Common myeloid progenitor, CD34-positive (primary cell): ENCODE measurements around the gene RBM4.

Source experiments
- CTCF ChIA-PET: fragments of 350-600 bp; sonication (Branson Sonifier 250); formaldehyde crosslinking; loops from one replicate; lab custom pipeline; 2021; ENCODE audit warnings: antibody characterized with exemption; lab: Charles Lee
- POLR2A ChIA-PET: fragments of 350-600 bp; sonication (Branson Sonifier 250); formaldehyde crosslinking; loops from one replicate; lab custom pipeline; 2021; ENCODE audit warnings: antibody characterized with exemption; lab: Charles Lee
- DNase-seq, 3 donors: peaks; one replicate each; pipeline versions ENCODE4 v3.0.0 to v3.0.0-alpha.2; 2013
- H3K27ac ChIP-seq, 2 experiments: 1 replicate in 1 of 2; 2 replicates in 1 of 2; pipeline ENCODE4 v1.7.0; 2013; ENCODE audit warnings: inconsistent platforms in 2 of 2, low read length in 2 of 2, mild to moderate bottlenecking in 2 of 2, low read depth in 1 of 2, moderate library complexity in 1 of 2; ENCODE audit not compliant: severe bottlenecking in 2 of 2, insufficient read depth in 1 of 2, poor library complexity in 1 of 2
- H3K27me3 ChIP-seq, 5 experiments: replicated peaks in 2 of 5; 1 replicate in 3 of 5; 2 replicates in 2 of 5; pipeline versions ENCODE4 v1.6.1 to v1.7.0; 2013; ENCODE audit warnings: low read length in 4 of 5, mild to moderate bottlenecking in 2 of 5, moderate library complexity in 2 of 5, inconsistent platforms in 1 of 5; ENCODE audit not compliant: insufficient read depth in 5 of 5, control insufficient read depth in 4 of 5
- H3K36me3 ChIP-seq, 4 experiments: 1 replicate in 2 of 4; 2 replicates in 2 of 4; pipeline versions ENCODE4 v1.6.1 to v1.7.0; 2013; ENCODE audit warnings: low read length in 3 of 4, control low read depth in 1 of 4, mild to moderate bottlenecking in 1 of 4; ENCODE audit not compliant: control insufficient read depth in 4 of 4, insufficient read depth in 4 of 4
- H3K4me1 ChIP-seq, 4 experiments: 1 replicate in 3 of 4; 2 replicates in 1 of 4; pipeline versions ENCODE4 v1.6.1 to v1.7.1; 2013; ENCODE audit warnings: low read length in 3 of 4, mild to moderate bottlenecking in 3 of 4, control low read depth in 1 of 4, inconsistent platforms in 1 of 4, moderate library complexity in 1 of 4; ENCODE audit not compliant: control insufficient read depth in 4 of 4, insufficient read depth in 4 of 4; ENCODE audit errors: control extremely low read depth in 1 of 4
- H3K4me3 ChIP-seq, 7 experiments: 1 replicate in 4 of 7; 2 replicates in 3 of 7; pipeline versions ENCODE4 v1.5.1 to v1.7.0; 2013; ENCODE audit warnings: mild to moderate bottlenecking in 7 of 7, low read length in 6 of 7, moderate library complexity in 6 of 7, inconsistent platforms in 2 of 7, low read depth in 2 of 7, control low read depth in 1 of 7; ENCODE audit not compliant: insufficient read depth in 4 of 7, control insufficient read depth in 1 of 7; ENCODE audit errors: extremely low read depth in 1 of 7
- H3K9me3 ChIP-seq, 5 experiments: 1 replicate in 4 of 5; 2 replicates in 1 of 5; pipeline versions ENCODE4 v1.6.1 to v1.7.1; 2013; ENCODE audit warnings: low read length in 4 of 5, mild to moderate bottlenecking in 2 of 5, inconsistent platforms in 1 of 5, low read depth in 1 of 5, moderate library complexity in 1 of 5; ENCODE audit not compliant: control insufficient read depth in 4 of 5, insufficient read depth in 2 of 5; ENCODE audit errors: control extremely low read depth in 1 of 5
- WGBS: methylation state at CpG from one replicate; pipeline ENCODE4 v1.1.5; 2013; ENCODE audit not compliant: insufficient coverage; 5-methylcytosine and 5-hydroxymethylcytosine counted together

Gene RBM4

GRCh38 chr11:66689661-66690590 is 51.4 kb downstream of the RBM4 start:
- Histone ChIP-seq H3K27me3 (no peaks in the 10 kb centered on the region), H3K27ac (no peak overlapping the region), H3K9me3 (no peaks in the 10 kb centered on the region), H3K36me3 (no peaks in the 10 kb centered on the region), H3K4me1 (peaks cover 0 to 3% (median 2%) of the 10 kb centered on the region in 4 experiments), H3K4me3 (no peak overlapping the region)
- DNase-seq: no peak
- POLR2A ChIA-PET: no interaction called here
- 95% methylated on average over 23 of the region's 32 CpGs for WGBS
- CTCF ChIA-PET: interaction anchor here (15.6 kb wide), 1 partner anchor 147 kb away, joined by 152 read pairs; no protein-coding TSS in a partner anchor

DNA sequence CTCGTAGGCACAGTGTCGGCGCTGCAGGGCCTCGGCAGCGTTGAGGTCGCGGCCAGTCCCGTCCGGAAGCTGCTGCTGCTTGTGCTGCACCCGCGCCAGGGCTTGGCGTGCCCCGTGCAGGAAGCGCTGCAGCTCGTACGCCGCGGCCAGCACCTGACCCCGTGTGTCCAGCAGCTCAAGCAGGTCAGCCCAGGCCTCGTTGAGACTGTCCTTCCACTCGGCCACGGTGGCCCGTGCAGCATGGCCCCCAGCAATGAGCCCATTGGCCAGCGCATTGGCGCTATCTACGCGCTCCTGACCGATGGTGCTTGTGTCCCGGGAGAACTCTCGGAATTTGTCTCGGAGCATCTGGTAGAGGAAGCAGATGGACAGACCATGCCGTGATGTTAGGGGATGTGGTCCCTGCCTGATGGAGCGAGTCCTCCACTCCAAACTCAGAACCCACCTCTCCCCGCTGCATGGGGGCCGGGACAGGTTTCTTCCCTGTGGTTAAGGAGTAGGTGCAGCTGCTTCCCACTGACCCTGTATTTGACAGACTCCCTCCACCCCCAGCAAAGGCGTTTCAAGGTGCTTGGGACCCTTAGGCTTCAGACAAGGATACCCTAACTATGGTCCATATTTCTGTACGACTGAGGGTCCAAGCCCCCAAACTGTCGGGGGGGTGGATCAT is 52.9 kb downstream of the RBM4 start:
- H3K27me3 ChIP-seq: no peaks in the 10 kb centered on the region
- no peak overlapping the region for H3K27ac ChIP-seq
- no peak for DNase-seq
- ChIA-PET CTCF (interaction anchor here (0.7 to 15.6 kb wide), 3 partner anchors 10 to 298 kb away, joined by 3 to 152 read pairs (median 5); no protein-coding TSS in a partner anchor), POLR2A (no interaction called here)
- peaks cover 0 to 4% (median 2%) of the 10 kb centered on the region in 4 experiments for H3K4me1 ChIP-seq
- no peaks in the 10 kb centered on the region for H3K9me3 ChIP-seq
- 95% methylated on average over 30 of the region's 38 CpGs for WGBS
- no peak overlapping the region for H3K4me3 ChIP-seq
- H3K36me3 ChIP-seq: no peaks in the 10 kb centered on the region

DNA sequence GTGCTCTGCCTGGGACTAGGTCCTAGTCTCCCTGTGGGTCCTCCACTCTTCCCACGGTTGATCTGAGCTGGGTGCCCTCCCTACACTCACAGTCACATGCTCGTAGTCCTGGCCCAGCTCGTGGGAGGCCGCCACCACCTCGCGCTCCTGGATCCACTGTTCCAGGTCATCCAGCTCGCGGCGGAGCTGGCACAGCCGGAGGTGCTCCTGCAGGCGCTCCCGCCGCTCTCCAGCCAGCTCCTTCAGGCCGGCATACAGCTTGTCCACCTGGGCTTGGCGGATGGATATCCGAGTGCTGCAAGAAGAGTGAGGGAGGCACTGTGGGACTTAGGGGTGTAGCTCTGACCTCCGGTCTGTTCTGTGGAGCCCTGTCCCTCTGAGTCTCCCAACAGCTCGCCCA is 53.9 kb downstream of the RBM4 start:
- POLR2A ChIA-PET: interaction anchor here (0.5 kb wide), 1 partner anchor 34 kb away, joined by 3 read pairs; no protein-coding TSS in a partner anchor
- Histone ChIP-seq H3K4me1 (peaks cover 0 to 4% (median 2%) of the 10 kb centered on the region in 4 experiments), H3K4me3 (no peak overlapping the region), H3K27ac (no peak overlapping the region), H3K9me3 (no peaks in the 10 kb centered on the region), H3K36me3 (no peaks in the 10 kb centered on the region), H3K27me3 (no peaks in the 10 kb centered on the region)
- 97% methylated on average over 18 of the region's 18 CpGs for WGBS
- CTCF ChIA-PET: interaction anchor here (1.0 to 15.6 kb wide), 6 partner anchors 8 to 191 kb away, joined by 3 to 152 read pairs (median 4); no protein-coding TSS in a partner anchor
- no peak for DNase-seq

DNA sequence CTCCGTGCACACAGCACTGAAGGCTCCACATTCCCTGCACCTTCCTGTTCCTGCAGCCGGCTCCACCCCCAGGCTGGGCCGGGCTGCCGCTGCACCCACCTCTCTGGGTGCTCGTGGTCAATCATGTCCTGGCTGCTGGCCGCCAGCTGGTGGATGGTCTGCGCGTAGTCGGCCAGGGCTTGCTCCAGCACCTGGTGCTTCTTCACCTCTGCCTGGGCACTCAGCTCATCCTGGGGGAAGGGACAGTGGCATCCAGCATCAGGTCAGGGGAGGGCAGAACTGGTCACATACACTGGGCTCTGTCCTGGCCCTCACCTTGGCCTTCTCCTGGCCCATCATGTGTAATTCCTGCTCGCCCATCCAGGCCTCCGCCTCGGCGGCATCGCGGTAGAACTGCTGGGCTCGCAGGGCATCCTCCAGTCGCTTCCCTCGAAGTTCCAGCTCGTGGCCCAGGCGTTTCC is 54.4 kb downstream of the RBM4 start:
- DNase-seq: no peak
- Histone ChIP-seq H3K36me3 (no peaks in the 10 kb centered on the region), H3K4me3 (no peak overlapping the region), H3K27ac (no peak overlapping the region), H3K4me1 (peaks cover 0 to 4% (median 2%) of the 10 kb centered on the region in 4 experiments), H3K9me3 (no peaks in the 10 kb centered on the region), H3K27me3 (no peaks in the 10 kb centered on the region)
- 94% methylated on average over 15 of the region's 20 CpGs for WGBS
- CTCF ChIA-PET: interaction anchor here (1.0 to 15.6 kb wide), 8 partner anchors 9 to 283 kb away, joined by 3 to 152 read pairs (median 4); no protein-coding TSS in a partner anchor
- POLR2A ChIA-PET: interaction anchor here (0.5 kb wide), 1 partner anchor 34 kb away, joined by 3 read pairs; no protein-coding TSS in a partner anchor

DNA sequence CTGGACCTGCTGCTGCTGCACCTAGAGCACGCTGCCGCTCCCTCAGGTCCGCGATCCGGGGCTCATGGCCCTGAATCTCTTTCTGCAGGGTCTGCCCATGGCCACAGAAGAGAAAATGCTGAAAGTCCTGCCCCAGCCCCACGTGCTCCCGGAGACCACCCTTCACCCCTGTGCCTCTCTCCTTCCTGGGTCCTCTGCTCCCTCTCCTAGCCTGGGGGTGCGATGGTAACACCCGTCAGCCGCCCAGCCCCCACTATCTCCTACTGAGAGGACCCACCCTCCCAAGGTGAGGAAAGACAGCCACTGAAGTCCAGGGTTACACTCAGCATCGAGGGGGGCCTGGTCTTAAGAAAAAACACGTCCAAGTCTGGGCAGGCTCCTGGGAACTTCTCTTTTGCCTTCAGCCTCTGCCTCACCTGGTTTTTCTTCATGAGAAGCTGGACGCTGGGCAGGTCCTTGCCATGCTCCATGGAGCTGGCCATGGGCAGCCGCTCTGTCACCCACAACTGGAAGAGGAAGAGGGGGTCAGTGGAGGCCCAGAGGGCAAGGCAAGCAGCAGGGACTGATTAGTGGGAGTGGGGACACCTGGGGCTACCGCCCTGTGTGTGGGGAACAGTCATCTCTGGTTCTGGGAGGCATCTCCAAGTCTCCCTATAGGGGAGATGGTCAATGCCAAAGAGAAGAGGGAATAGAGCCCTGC is 55.0 kb downstream of the RBM4 start:
- POLR2A ChIA-PET: no interaction called here
- 98% methylated on average over 11 of the region's 15 CpGs for WGBS
- H3K36me3 ChIP-seq: no peaks in the 10 kb centered on the region

DNA sequence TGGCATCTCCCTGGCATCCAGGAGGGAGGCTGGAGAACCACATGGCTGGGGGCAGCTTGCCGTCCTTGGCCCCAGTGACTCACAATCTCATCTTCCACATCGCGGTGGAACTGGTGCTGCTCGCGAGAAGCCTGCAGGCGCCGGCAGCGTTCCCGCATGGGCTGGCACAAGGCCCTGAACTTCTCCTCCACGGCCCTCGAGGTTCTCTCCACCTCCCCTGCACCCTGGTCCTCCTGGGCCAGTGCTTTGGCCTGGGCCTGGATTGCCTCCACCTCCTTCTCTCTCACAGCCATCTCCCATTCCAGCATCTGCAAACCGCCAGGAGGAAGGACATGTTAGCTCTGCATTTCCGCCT is 55.5 kb downstream of the RBM4 start:
- peaks cover 0 to 4% (median 2%) of the 10 kb centered on the region in 4 experiments for H3K4me1 ChIP-seq
- no peak overlapping the region for H3K4me3 ChIP-seq
- H3K27ac ChIP-seq: no peak overlapping the region
- H3K9me3 ChIP-seq: no peaks in the 10 kb centered on the region
- no peak for DNase-seq
- WGBS: 97% methylated on average over 12 of the region's 13 CpGs
- H3K27me3 ChIP-seq: no peaks in the 10 kb centered on the region
- no peaks in the 10 kb centered on the region for H3K36me3 ChIP-seq
- ChIA-PET POLR2A (no interaction called here), CTCF (interaction anchor here (0.8 to 15.6 kb wide), 6 partner anchors 11 to 282 kb away, joined by 3 to 152 read pairs (median 3); no protein-coding TSS in a partner anchor)

More for the DNA sequence above, 55.0 kb downstream of the RBM4 start:
- Histone ChIP-seq H3K27ac (no peak overlapping the region), H3K4me3 (no peak overlapping the region), H3K4me1 (peaks cover 0 to 4% (median 2%) of the 10 kb centered on the region in 4 experiments), H3K27me3 (no peaks in the 10 kb centered on the region), H3K9me3 (no peaks in the 10 kb centered on the region)
- DNase-seq: no peak
- CTCF ChIA-PET: interaction anchor here (0.8 to 15.6 kb wide), 10 partner anchors 9 to 282 kb away, joined by 3 to 152 read pairs (median 4); no protein-coding TSS in a partner anchor
